GM12873 (cell line): ENCODE results near the gene AATF.

Experiments used
- TF ChIP-seq, protein P1 (sequence below): IDR thresholded peaks from 2 replicates; pipeline ENCODE4 v1.5.1; 2012; ENCODE audit warnings: low read depth, mild to moderate bottlenecking, moderate library complexity, low read length, control low read depth; ENCODE audit not compliant: insufficient read depth; ENCODE audit errors: missing control alignments

The AATF gene

DNA sequence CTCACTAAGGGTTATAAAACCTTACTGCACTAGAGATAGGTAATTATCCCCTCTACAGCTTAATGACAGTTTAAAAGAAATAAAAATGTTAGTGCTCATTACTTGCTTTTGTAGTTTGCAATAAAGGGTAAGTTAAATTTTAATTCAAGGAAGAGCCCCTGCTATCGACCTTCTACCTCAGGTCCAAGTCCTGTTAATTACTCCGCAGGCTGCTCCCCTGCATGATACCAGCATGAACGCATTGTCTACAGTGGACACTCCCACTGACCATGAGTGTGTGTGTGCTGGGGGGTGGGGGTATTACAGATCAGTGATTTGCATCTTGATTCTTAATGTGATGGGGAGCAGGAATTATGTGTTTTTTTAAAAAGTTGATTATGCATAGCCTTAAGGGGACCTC lies 103.1 kb downstream of the AATF start:
- TF ChIP-seq, protein P1, sequence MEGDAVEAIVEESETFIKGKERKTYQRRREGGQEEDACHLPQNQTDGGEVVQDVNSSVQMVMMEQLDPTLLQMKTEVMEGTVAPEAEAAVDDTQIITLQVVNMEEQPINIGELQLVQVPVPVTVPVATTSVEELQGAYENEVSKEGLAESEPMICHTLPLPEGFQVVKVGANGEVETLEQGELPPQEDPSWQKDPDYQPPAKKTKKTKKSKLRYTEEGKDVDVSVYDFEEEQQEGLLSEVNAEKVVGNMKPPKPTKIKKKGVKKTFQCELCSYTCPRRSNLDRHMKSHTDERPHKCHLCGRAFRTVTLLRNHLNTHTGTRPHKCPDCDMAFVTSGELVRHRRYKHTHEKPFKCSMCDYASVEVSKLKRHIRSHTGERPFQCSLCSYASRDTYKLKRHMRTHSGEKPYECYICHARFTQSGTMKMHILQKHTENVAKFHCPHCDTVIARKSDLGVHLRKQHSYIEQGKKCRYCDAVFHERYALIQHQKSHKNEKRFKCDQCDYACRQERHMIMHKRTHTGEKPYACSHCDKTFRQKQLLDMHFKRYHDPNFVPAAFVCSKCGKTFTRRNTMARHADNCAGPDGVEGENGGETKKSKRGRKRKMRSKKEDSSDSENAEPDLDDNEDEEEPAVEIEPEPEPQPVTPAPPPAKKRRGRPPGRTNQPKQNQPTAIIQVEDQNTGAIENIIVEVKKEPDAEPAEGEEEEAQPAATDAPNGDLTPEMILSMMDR, result no peak

DNA sequence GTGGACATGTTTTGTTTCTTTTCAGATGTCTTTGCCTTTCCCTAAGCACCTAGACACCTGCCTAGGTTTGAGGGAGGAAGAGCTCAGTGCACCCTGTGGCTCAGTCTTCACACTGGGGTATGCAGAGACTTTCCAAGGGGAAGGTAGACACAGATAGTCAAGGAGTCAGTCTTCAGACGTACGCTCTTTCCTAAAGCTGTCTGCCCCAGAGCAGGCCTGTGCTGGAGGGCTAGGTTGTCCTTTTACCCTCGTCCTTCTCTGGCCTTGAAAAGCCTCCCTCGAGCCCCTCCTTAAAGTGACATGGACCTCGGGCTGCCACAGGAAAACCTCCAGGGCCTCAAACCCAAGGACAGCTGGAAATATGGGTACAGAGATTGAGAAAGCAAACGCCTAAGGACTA lies 103.7 kb downstream of the AATF start:
- TF ChIP-seq, protein P1, result no peak

DNA sequence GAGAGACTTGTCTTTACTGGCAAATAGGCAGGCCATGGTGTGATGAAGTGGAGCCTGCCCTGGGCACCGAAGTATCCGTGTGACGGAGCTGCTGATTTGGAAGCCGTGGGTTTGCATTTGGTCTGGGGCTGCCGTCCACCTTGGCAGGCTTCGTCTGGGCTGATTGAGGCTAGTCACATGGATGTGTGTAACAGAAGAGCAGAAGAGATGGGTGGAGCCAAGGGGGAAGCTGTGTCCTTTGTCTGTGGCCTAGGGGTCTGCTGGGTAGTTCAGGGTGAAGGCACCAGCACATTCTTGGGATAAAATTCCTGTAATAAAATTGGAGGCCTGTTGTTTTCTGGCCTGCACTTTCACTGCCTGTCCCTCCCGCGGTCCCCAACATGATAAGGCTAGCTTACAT lies 106.1 kb downstream of the AATF start:
- TF ChIP-seq, protein P1, result no peak

DNA sequence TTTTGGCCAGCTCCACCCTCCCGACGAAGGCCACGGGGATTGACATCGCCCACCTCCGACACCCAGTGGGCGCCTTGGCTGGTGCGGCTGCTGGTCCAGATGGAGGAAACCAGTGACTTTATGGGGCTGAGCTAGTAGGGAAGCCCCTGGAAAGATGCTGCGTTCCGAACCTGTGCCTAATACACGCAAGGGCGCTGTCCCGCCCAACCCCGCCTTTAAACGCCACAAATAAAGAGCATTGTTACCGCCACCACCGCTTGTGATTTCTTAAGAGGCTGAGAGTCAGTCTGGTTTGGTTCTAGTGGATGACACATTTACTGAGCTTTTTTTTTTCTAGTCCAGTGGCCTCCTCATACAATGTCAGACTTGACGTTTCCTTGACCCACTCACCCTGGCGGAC lies 107.9 kb downstream of the AATF start:
- TF ChIP-seq, protein P1, result no peak

DNA sequence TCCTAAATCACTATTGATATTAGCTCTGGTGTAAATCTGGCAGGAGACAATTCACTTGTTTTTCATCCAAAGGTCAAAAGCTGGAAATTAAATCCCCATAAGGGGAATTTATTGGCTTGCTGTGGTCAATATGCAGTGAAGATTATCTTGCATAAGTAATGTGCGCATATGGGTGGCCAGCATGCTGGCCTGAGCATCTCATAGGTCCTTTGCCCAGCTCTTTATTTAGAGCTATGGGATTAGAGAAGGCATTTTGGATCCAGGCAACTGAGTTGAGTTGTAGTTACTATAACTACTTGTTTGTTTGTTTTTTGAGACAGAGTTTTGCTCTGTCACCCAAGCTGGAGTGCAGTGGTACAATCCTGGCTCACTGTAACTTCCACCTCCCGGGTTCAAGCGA lies 110.7 kb downstream of the AATF start:
- TF ChIP-seq, protein P1, result no peak

DNA sequence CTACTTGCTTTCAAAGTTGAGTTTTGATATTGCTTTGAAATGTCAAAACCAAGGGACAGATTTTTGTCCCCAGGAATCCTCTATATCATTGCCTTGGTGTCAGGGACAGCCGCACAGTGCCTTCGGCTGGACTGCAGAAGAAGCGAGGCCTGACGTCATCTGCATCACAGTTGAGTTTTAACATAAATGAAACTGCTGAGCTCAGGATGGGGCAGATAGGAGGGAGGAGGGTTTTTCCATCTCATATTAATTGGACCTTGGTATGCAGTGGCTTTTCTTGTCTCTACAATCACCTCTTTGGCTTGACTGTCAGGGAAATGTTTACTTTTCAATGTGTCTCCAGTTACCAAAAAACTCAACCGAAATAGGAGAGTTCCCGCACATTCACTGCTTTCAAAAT lies 111.3 kb downstream of the AATF start:
- TF ChIP-seq, protein P1, result no peak

DNA sequence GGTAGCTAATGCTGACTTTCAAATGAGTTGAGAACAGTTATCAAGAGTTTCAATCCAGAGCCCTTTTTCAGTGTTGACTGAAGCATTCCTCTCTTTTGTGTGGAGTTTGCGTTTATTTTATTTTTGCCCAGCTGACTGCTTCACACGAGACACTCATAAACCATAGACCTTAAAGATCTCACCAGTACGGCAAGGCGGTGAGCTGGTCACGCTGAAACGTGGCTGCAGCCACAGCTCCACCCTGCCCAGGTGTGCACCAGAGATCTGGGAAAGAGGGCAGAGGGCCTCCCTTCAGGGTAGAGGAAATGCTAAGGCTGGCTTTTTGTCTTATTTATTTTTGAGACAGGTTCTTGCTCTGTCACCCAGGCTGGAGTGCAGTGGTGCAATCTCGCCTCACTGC lies 112.2 kb downstream of the AATF start:
- TF ChIP-seq, protein P1, result no peak

DNA sequence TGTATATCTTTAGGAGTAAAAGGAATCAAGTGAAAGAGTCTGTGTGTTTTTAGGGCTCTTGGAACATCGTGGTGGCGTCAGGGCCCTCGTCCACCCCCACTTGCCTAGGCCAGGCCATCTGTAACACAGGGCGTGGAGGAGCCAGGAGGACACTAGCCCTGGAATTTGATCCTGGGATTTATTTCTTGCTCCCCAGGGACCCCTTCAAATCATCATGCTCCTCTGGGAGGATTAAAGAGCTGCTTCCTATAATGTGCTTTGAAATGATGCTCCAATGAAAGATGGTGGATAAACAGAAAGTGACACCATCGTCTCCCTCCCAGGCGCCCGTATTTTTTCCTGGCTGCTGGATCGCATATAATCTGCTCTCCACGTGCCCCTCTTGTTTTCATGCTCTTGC lies 113.3 kb downstream of the AATF start:
- TF ChIP-seq, protein P1, result no peak
